ENCODE results near the gene PSMA7. TPM values are rescaled to one million over a fixed set of nuclear protein-coding genes. Genes with fewer than 3 reads are reported as not detected.

The PSMA7 gene
- total and polyA plus RNA-seq, 2 donors (not counting 1 experiment from before 2014, with no cell fraction given) = 140 to 252 TPM

- peaks cover 6% of the 10 kb centered on the region for H3K4me1 Mint-ChIP-seq
Measured at GRCh38 chr20:62118113-62119043, 24.8 kb downstream of the PSMA7 start.

More at GRCh38 chr20:62118113-62119043, 24.8 kb downstream of the PSMA7 start:
- intact Hi-C loops (cut with micrococcal nuclease) = no loop called here
- no peak overlapping the region for H3K9ac ChIP-seq (ENCODE audit: low read length)
- ChIA-PET POLR2A (interaction anchor here (1.2 kb wide), 1 partner anchor 9 kb away, joined by 3 read pairs; no protein-coding TSS in a partner anchor), CTCF (interaction anchor here (1.3 kb wide), 1 partner anchor 16 kb away, joined by 4 read pairs; no protein-coding TSS in a partner anchor)
- H3K4me2 ChIP-seq (replicated peaks; ENCODE audit: low read depth, low read length, poor library complexity, severe bottlenecking) = peak overlapping the region; percentile 28
- H3K4me1 ChIP-seq (ENCODE audit: control insufficient read depth in 2 of 2, insufficient read depth in 2 of 2, low read length in 2 of 2) = peaks cover 11 to 20% of the 10 kb centered on the region in 2 donors
- peaks cover 5% of the 10 kb centered on the region for H4K20me1 ChIP-seq (ENCODE audit: control insufficient read depth, insufficient read depth, low read length, poor library complexity, severe bottlenecking)
- no peaks in the 10 kb centered on the region for H3K9me3 Mint-ChIP-seq (ENCODE audit: insufficient read depth)
- TF ChIP-seq CTCF (IDR thresholded peaks at IDR 0.05) (no peak), EZH2 (IDR thresholded peaks at IDR 0.05; ENCODE audit: borderline replicate concordance, insufficient read depth, low read depth, low read length, poor library complexity, severe bottlenecking) (no peak)
- H3K4me3 Mint-ChIP-seq = no peak overlapping the region
- H3K36me3 ChIP-seq (replicated peaks in 1 of 2; ENCODE audit: control extremely low read depth in 1 of 2, control insufficient read depth in 1 of 2, extremely low read depth in 1 of 2, insufficient read depth in 2 of 2, low read length in 1 of 2) = no peaks in the 10 kb centered on the region
- H3K27me3 Mint-ChIP-seq = peaks cover 2% of the 10 kb centered on the region
- ATAC-seq (ENCODE audit: low read depth) = no peak
- WGBS (ENCODE audit: insufficient coverage) = 77% methylated on average over 15 of the region's 21 CpGs
- no peak overlapping the region for H3K27ac Mint-ChIP-seq
- H3K4me3 ChIP-seq (ENCODE audit: control extremely low read depth in 1 of 5, extremely low read depth in 1 of 5, insufficient read depth in 1 of 5, low read depth in 2 of 5, low read length in 4 of 5) = no peak overlapping the region
- DNase-seq = no peak
- peaks cover 0 to 5% (median 0%) of the 10 kb centered on the region in 4 experiments for H3K27me3 ChIP-seq (replicated peaks in 1 of 4; ENCODE audit: control extremely low read depth in 1 of 4, control insufficient read depth in 3 of 4, insufficient read depth in 4 of 4, low read length in 3 of 4)
- H3K9me3 ChIP-seq (ENCODE audit: control extremely low read depth in 1 of 3, control insufficient read depth in 2 of 3, insufficient read depth in 1 of 3, low read length in 2 of 3) = peaks cover 0 to 52% (median 5%) of the 10 kb centered on the region in 3 donors
- peaks cover 6% of the 10 kb centered on the region for H3K79me2 ChIP-seq (ENCODE audit: control insufficient read depth, insufficient read depth, low read length)
- no peak overlapping the region for H3K27ac ChIP-seq (ENCODE audit: low read length in 2 of 2)
- peak overlapping the region; percentile 16 for H2AFZ ChIP-seq (ENCODE audit: insufficient read depth, low read depth, low read length, poor library complexity, severe bottlenecking)
